Ammon's horn (tissue), 1 donor: ENCODE data around the gene C1QC.
A peak's percentile ranks its signal among the peaks of the same experiment; 100 is the strongest.

Source experiments
- DNase-seq: peaks from one replicate; pipeline ENCODE4 v3.0.0-alpha.2; 2016; ENCODE audit warnings: low spot score

The C1QC gene

GRCh38 chr1:22619798-22620197, 23.6 kb upstream of the C1QC start:
- DNase-seq, result no peak

- no peak for DNase-seq
Measured at GRCh38 chr1:22621761-22622160, 21.7 kb upstream of the C1QC start.

GRCh38 chr1:22625262-22625925, 18.0 kb upstream of the C1QC start:
- DNase-seq, result no peak

- no peak for DNase-seq
Measured at GRCh38 chr1:22626237-22627157, 16.9 kb upstream of the C1QC start.

GRCh38 chr1:22627331-22627730, 16.1 kb upstream of the C1QC start:
- DNase-seq, result no peak

GRCh38 chr1:22628698-22629444, 14.6 kb upstream of the C1QC start:
- DNase-seq, result no peak

- no peak for DNase-seq
Measured at GRCh38 chr1:22629886-22630285, 13.5 kb upstream of the C1QC start.

- DNase-seq, result no peak
Measured at GRCh38 chr1:22633697-22634463, 9.6 kb upstream of the C1QC start.

GRCh38 chr1:22635436-22635835, 8.0 kb upstream of the C1QC start:
- DNase-seq, result no peak

GRCh38 chr1:22636353-22636752, 7.1 kb upstream of the C1QC start, which contains the start of gene C1QA:
C1QA (plus strand) TSS chr1:22636628; CDS start chr1:22637617, 989 bp downstream.
- peak; percentile 85 for DNase-seq

GRCh38 chr1:22636927-22637326, 6.5 kb upstream of the C1QC start:
- no peak for DNase-seq

GRCh38 chr1:22637907-22638445, 5.5 kb upstream of the C1QC start:
- no peak for DNase-seq

- no peak for DNase-seq
Measured at GRCh38 chr1:22638476-22639234, 4.8 kb upstream of the C1QC start.

- no peak for DNase-seq
Measured at GRCh38 chr1:22639286-22639685, 4.1 kb upstream of the C1QC start.

- DNase-seq, result no peak
Measured at GRCh38 chr1:22641247-22641646, 2.2 kb upstream of the C1QC start.

GRCh38 chr1:22641906-22642636, 1.4 kb upstream of the C1QC start:
- DNase-seq, result peak; percentile 80

- DNase-seq, result no peak
Measured at GRCh38 chr1:22643928-22644327, 495 bp downstream of the C1QC start.

GRCh38 chr1:22645931-22646330, 2.5 kb downstream of the C1QC start:
- DNase-seq, result peak; percentile 45

GRCh38 chr1:22646384-22646783, 3.0 kb downstream of the C1QC start:
- DNase-seq, result no peak

- DNase-seq, result no peak
Measured at GRCh38 chr1:22650089-22650693, 6.8 kb downstream of the C1QC start.
